Fibroblast of skin of right biceps (primary cell): Measurements from ENCODE around the gene CCM2.

Experiments
- DNase-seq: peaks from one replicate; pipeline ENCODE4 v3.0.0-alpha.2; 2013

CCM2 gene

DNA sequence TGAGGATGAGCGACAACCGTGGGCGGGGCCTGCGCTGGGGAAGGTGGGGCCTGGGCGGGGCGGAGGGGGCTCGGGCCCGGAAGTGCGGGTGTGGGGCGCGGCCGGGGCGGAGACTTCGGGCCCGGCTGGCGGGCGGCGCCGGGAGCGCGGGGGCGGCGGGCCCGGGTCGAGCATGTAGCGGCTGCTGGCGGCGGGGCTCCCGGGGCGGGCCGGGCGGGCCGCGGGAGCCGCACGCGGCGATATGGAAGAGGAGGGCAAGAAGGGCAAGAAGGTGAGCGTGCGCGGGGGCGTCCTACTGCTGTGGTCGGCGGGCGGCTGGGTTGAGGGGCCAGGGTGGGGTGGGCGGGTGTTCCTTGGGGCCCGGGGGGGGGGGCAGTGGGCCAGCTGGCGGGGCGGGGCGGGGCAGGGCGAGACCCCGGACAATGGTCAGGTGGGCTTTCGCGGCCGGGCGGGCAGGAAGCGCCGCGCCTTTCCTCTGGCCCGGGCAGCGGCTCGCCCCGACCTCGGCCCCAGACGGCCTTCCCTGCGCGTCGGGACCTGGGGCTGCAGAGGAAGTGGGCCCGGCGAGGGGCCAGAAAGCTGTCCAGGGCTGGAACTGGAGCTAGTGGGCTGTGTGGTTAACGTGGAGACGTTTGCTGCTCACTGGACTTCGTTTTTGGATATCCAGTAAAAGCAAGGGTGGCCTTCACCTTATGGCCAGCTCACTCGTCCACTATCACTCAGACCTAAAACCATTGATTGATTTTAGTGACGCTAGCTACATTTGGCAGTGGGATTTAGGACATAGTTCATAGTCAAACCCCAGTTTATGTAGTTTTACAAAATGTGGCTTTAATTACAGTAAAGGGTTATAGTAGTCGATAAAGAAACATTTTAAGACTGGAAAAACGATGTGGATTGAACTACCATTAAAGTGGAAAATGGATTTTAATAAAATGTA is at the start of gene CCM2:
Gene CCM2, plus strand, starts transcription at position 109 of the 940 bp plus-strand sequence. Its CDS starts 133 bp downstream, at position 242.
- DNase-seq: no peak

DNA sequence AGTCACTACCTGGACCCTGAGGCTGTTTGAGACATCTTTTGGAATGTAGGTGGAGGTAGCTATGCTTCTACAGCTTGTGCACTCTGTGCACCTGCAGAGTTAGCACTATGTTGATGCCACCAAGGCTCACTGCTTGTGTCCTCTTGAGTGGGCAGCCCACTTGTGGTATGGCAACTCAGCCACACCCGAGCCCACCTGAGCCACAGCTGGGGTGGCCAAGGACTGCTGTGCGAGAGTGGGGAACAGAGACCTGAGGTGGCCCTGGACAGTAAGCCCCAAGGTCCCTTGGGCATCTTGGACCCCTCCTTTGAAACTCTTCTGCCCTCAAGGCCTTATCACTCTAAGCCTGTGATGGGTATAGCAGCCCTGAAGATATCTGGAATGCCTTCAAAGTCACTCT is 46.8 kb upstream of the CCM2 start:
- no peak for DNase-seq

DNA sequence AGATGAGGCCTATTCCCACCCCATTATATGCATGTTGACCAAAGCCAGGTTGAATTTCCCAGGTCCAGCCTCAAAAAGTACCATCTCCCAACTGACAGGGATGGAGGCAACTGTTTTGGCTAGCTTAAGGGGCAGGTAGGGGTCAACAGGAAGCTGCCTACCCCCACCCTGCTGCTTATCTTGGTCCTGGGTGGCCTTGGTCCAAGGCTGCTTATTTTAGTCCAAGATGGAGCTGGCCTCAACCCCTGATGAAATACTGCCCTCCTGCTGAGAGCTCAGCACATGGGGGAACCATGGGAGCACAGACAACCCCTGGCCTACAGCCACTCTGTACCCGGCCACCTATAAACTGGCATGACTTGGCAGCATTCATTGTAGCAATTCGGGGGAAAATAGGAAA is 44.3 kb upstream of the CCM2 start:
- no peak for DNase-seq

DNA sequence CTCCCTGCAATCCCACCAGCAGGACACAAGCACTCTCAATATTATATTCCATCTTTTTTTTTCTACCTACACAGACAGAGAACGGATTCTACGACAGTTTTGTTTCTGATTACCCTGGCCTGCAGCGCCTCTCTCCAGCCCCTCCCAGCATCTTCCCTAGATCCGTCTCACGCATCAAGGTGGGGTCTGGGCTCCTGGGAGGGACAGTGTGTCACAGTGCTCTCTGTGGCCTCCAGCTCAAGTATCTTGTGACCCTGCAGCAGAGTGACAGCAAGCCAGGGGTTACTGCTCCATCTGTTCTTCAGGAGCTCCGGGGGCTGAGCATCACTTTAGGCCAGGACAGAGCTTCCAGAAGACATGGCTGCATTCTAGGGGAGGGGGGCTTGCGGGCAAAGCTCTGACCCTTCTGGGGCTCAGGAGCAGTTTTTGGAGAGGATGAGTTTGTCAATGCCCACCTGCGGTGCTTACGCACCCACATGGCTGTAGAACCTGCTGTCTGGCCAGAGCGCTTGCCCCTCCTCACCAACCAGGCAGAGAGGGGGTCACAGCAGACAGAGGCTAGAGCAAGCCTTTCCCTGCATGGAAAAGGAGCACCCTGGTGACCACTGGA is 43.7 kb upstream of the CCM2 start:
- no peak for DNase-seq

DNA sequence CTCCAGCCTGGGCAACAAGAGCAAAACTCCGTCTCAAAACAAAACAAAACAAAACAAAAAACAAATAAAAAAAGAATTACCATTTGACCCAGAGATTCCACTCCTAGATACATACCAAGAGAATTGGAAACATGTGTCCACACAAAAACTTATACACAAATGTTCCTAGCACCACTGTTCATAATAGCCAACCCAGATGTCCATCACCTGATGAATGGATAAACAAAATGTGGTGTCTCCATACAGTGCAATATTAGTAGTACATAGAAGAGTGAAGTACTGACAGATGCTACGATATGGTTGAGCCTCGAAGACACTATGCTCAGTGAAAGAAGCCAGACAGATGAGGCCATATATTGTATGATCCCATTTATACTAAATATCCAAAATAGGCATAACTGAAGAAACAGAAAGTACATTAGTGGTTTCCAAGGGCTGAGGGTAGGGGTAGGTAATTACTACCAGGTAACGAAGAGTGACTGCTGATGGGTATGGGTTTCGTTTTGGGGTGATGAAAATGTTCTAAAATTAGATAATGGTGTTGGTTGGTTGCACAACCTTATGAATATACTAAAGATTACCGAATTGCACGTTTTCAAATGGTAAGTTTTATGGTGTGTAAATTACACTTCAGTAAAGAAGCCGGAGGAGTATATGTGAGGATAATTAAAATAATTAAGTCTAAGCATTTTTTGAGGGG is 41.2 kb upstream of the CCM2 start:
- DNase-seq: no peak

DNA sequence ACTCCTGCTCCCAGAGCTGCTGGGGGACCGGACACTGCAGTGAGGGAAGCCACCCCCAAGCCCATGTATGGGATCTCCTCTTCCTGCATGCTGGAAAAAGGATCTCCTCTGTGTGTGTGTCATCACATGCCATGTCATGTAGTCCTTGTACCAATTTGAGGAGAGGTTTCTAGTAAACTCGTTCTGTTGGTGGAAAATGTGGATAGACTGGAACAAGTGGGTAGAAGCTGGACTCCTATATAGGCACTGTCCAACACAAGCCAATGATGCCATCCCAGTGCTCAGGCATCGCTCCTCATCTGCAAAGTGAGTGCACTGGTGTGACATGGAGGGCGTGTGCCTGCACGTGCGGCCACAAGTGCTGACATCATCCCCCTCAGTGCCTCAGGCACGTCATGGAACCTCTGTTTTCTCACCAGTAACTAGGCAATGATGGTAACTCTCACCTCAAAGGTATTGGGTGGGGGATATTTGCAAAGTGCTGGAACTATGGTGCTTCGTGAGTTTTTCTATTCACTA is 40.5 kb upstream of the CCM2 start:
- no peak for DNase-seq

DNA sequence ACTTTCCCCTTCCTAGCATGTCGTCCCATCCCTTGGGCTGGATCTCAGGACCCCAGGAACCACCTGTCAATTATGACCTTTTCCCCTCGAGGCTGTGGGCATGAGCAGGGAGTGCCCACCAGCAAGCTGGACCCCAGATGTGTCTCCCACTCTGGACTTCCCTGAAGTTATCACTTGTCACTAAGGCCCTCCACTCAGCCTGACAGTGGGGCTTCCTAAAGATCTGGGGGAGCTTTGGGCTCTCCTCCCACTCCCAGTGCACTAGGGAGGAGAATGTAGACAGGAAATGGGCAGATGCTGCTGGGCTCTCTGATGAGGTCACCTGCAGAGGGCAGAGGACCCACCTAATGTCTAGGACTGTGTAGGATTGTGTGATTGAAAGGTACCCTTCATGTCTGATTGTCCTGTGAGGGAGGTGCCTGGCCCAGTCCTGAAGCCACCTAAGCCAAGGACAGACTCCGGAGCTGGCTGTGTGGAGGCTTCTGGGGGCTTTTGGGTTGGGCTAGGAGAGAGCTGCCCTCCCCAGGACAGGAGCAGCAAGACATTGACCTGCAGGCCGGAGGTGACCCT is 39.9 kb upstream of the CCM2 start:
- no peak for DNase-seq

DNA sequence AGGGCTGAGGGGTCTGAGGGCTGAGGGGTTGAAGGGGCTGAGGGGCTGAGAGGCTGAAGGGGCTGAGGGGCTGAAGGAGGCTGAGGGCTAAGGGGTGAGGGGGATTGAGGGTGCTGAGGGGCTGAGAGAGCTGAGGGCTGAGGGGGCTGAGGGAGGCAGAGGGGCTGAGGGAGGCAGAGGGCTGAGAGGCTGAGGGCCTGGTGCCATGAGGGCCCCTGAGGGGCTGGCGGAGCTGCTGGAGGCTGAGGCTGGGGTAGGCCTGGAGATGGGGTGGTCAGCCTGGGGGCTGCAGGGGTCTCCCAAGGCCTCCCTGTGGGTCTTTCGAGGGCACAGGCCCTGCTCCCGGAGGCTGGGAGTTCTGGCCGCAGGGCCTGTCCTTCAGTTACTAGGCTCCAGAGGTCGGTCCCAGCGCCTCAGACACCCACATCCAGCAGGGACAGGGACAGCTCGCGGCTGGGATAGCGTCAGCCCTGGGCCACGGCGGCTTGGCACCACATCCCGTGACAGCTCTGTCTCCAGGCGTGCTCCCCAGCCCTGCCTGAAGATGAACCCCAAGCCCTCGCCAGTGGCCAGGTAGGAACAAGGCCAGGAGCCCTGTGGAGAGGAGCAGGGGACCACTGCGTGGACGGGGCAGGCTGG is 38.0 kb upstream of the CCM2 start:
- DNase-seq: no peak

DNA sequence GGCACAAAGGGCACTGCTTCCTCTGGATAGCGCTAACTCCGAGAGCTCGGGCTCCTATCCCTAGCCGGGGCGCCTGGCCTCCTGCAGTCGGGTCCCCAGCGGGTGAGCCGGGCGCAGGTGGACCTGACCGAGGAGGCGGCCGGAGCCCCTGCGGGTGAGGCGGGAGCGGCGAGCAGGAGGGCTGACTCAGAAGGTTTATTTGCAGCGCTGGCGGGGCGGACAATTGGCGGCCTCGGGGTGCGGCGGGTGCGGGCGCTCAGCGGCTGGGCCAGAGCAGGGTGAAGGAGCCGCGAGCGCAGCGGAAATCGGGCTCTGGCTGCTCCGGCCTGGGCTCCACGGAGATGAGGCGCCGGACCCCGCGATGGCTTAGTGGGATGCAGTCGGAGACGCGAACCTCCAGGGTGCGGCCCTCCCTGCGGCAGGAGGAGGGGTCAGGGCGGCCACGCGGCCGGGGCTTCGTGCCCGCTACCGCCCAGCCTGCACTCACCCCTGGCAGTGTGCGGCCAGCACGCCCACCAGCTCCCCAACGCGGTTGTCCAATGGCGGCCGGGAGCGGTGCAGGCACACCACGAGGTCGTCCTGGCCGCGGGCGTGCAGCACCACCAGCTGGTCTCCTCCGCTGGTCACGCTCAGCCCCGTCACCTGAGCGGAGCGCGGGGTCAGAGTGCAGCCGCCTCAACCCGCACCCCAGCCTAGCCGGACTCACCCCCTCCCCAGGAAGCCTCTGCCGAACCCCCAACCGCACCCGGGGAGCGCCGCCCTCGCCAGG is 37.3 kb upstream of the CCM2 start:
- peak; percentile 20 for DNase-seq

DNA sequence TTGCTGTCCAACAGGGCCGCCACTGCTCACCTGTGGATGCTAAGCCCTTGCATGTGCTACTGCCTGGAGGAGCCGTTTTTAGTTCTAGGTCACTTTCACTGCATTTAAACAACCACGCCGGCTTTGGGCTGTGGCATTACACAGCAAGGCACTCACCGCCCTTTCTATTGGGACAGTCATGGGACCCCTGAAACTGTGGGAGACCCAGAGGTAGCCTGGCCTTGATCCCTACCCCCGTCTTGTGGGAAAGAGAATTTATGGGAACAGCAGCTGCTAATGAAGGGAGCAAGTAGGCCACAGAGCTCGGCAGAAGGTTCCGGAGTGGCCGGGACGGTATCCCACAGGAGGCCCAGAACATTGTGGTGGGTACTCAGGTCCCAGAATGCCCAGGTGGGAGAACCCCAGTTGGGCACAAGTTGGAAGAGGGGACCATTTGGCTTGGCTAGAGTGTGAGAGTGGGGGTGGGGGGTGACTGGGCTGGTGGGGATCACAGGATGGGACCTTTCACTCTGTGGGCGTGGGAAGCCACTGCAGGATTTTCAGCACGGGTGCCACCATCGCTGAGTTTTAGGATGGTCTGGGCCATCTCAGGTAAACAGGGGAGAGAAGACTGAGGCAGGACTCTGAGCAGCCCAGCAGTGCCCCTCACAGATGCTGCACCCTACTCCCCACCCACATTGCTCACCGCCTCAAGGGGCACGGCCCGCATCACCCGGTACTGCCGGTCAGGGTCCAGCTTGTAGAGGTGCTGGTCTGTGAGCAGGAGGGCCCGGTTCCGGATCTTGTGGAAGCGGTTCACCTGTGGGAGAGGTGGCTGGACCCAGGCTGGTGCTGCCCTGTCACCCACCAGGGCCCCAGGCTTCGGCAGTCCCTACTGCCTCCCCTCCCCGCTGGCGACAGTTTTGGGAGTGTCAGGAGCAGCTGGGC is 36.4 kb upstream of the CCM2 start:
- DNase-seq: no peak

DNA sequence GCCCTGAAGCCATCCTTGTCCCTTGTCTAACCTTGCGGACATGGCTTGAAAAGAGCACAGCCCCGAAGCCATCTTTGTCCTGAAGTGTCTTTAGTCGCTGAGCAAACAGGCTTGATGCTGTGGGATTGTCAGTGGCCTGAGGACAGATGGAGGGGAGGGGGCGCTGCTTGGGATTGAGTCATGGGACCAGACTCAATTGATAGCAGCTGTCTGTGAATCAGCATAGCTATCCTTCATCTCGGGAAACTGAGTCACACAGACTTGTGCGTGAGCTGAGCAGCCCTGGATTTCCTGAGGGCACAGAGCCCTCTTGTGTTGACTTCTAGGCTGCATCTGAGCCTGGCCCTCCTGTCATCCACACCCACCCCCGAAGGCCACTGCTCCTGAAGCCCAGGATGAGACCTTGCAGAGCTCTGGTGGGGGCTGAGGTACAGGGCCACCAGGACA is 35.6 kb upstream of the CCM2 start:
- DNase-seq: peak; percentile 22

DNA sequence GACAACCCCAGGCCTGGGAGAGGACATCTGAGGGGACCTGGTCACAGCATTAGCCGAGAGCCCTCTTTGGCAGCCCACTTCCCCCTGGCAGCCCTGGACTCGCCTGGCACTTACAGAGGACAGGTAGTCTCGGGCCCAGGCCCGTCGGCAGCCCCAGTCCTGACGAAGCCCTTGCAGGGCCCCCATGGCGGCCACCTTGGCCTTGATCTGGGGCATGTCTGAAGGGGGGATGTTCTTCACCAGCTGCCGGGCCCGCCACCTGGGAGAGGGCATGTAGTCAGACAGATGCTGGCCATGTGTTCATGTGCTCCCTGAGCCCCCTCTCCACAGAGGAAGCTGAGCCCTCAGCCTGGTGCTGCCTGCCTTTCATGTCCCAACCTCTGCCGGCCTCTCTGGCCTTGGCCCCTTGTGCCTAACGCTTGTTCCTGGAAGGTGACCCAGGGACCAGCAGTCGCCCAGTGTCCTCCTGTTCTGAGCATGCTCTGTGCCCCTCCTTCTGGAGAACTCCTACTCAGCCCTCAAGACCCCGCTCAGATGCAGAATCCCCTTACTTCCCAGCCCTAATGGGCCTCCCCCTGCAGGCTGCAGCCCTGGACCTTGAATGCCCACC is 35.1 kb upstream of the CCM2 start:
- DNase-seq: no peak

DNA sequence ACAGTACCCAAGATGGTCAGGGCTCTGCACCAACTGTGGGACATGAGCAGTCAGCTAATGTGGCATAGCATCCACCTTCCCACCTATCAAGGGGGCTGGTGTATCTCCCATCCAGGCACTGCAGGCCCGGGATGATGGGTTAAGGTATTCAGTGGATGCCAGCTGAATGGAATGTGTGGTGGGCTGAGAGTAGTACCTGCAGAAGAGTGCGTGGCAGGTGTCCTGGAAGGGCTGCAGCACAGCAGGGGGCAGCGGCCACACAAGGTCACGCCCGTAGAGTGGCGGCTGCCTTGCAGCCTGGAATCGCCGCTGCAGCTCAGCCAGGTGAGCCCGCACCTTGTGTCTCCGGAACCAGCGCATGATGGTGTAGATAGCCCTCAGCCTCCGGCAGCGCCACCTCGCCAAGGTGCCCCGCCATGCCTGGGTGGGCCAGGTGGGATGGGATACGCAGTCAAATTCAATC is 34.5 kb upstream of the CCM2 start:
- DNase-seq: no peak

DNA sequence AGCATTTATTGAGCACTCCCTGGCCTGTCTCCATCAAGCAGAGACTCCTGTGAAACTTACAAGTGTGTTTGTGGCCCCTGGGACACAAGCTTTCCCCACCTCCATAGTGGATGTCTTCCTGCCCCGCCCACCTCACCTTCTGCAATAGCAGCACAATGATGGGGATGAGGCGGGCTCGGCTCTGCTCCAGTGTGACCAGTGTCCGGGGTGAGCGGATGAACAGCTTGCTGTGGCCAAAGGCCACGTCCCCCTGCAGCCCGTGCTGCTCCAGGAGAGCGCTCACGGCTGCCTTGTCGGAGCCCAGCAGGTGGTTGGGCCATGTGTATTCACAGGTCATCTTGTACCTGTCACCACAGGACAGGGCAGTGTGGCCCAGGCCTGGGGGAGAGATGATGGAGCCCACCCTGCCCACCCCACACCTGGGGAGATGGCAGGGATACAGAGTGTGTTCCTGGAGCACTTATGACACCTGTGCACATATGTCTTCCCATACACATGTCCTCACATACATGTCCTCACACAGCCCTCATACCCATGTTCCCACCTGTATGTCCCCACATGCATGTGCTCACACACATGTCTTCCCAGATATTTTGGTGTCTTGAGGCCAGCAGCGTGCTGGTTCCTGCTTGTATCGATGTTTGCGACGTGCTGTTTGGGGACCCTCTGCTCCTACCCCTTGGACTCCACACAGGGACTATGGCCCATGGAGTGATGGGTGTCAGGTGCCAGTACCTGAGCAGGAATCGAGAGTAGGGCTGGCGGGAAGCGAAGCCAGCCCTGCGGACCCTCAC is 33.9 kb upstream of the CCM2 start:
- DNase-seq: no peak

DNA sequence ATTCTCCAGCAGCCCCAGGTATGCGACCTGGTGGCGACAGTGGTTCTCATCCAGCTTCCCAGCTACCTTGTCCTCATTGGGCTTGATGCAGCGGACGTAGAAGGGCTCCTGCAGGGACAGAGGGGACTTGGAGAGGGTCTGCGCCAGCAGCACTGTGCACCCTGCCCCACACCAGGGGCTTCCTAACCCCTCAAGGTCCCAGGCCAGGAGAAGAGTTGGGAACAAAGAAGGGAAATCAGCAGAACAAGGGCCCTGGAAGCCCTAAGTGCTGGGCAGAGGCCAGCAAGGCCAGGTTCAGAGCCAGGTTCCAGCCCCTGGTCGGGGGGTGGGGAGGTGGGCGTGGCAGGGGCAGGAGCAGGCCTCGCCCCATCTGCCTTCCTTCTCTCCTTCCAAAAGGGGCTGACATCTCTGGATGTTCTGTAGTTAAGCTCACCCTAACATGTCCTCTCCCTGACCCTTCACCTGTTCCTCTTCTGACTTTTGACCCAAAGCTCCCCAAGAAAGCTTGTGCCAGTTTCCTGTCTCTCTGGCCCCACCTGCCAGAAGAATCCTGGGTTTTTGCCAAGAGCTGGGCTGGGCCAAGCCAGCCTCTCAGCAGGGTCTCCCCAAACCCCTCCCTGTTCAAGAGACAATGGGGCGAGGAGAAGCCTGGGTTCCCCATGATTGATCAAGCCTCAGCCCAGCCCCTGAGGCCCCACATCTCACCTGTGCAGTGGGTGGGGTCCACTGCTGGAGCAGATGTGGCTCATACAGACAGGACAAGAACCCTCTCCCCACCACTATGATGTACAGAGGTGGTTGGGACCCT is 33.1 kb upstream of the CCM2 start:
- no peak for DNase-seq

DNA sequence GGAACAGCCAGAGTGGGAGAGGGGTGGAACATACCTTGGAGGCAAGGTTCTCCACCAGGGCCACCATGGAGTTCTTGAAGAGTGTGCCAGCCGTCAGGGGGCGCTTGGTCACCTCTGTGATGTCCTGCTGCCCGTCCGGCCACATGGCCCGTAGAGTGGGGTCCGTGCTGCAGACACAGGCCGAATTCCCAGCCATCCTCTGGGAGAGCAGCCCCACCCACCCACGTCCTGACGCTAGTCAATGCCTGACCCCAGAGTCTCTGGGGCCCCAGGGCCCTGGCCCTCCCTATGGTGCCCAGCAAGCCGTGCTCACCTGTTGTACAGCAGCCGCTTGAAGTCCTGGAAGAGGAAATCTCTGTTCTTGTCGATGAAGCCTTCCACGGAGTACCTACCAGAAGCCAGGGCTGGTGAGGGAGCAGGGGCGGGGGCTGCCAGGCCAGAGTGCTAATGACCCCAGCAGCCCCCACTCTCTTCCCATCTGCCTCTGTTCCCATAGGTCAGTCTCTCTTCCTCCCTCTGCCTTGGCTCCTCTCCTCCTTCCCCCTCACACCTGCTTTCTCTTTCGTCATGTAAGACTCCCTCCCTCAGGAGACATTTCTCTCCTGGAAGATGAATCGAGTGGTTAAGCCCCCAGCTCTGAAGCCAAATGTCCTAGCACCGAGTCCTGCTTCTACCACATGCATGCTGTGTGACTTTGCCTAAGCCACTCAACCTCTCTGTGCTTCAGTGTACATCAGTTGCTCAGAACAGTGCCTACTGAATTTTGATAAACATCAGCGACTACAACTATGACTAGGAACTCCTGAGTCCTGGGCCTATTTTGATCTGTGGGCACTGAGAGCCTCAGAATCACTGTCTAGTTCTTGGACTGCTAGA is 32.2 kb upstream of the CCM2 start:
- no peak for DNase-seq

DNA sequence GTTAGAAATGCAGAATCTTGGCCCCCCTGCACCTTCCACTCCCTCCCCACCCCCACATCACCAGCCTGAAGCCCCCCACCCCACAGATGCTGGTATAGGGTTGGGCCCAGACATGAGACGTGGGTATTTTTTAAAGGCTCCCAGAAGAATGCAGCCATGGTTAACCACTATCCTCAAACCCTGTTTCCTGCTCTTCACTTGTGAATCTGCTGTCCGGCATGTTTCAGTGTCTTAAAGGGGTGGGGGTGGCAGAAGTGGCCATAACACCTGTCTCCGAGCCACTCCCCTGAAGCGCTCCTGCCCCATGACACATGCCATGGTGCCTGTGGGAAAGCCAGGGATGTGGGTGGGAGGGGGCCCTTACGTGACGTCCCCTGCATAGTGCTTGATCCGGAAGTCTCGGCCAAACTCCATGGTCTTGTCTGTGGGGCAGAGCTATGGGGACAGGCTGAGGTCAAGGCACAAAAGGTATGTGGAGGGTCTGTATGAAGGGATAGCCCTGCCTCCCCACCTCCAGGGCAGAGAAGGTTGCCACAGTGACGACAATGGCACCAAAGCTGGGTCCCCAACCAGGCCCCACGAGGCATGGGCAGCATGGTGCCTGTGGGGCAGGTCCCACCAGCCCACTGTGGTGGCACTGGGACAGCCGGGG is 30.8 kb upstream of the CCM2 start:
- no peak for DNase-seq
